ENCODE results near the gene KIF1A. TPM values are rescaled to one million over a fixed set of nuclear protein-coding genes. Genes with fewer than 3 reads are reported as not detected.

Gene KIF1A
- total and polyA plus RNA-seq, 4 experiments from 2014 or later: not detected

DNA sequence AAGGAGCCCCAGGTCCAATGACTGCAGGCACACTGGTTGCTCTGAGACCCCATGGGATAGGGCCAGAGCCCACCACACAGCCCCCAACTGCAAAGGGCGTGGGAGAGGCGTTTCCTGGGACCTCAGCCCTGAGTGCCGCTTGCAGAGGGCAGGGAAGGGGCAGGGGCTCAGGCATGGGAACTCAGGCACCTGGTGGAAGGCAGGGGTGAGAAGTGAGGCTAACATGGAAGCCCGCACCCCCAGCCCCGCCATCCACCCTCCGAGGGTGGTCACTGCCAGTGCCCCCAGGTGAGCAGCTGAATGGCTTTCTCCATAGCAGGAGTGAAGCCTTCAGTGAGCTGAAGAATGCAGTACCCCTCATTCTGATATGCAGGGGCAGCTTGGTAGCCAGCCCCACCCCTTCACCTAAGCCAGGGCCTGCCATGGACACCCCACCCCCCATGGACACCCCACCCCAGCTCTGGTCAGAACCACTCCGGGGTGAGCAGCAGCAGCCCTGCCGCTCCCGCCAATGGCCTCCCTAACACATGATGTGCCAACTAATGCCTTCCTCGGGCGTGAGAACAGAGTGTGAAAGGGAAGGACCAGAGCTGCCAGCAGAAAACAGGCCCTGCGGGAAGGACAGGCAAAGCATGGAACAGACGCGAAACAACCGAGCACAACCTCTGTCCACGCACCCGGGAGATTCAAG, 6.6 kb downstream of the KIF1A start:
- no peak overlapping the region for H3K4me3 ChIP-seq (ENCODE audit: low read length in 2 of 2)
- H3K4me1 Mint-ChIP-seq: peaks cover 0 to 3% (median 2%) of the 10 kb centered on the region in 4 donors
- no peaks in the 10 kb centered on the region for H3K9me3 ChIP-seq (ENCODE audit: control insufficient read depth in 1 of 2, low read length in 2 of 2)
- H3K36me3 Mint-ChIP-seq: peaks cover 0 to 7% of the 10 kb centered on the region in 2 donors
- no peaks in the 10 kb centered on the region for H3K36me3 ChIP-seq (ENCODE audit: insufficient read depth, low read length)
- peaks cover 10 to 13% of the 10 kb centered on the region in 2 donors for H3K27me3 Mint-ChIP-seq
- no peak for DNase-seq
- H3K27ac ChIP-seq (ENCODE audit: low read depth, low read length): no peak overlapping the region
- intact Hi-C loops (cut with micrococcal nuclease): no loop called here
- H3K4me3 Mint-ChIP-seq: no peak overlapping the region
- no peaks in the 10 kb centered on the region for H3K4me1 ChIP-seq (ENCODE audit: insufficient read depth, low read length)
- no peaks in the 10 kb centered on the region for H3K27me3 ChIP-seq (ENCODE audit: insufficient read depth, low read length)
- peaks cover 0 to 12% (median 5%) of the 10 kb centered on the region in 8 donors for H3K9me3 Mint-ChIP-seq
- ChIA-PET CTCF (ENCODE audit: partially characterized antibody) (no interaction called here), POLR2A (ENCODE audit: partially characterized antibody) (no interaction called here)
- H3K27ac Mint-ChIP-seq: no peak overlapping the region

DNA sequence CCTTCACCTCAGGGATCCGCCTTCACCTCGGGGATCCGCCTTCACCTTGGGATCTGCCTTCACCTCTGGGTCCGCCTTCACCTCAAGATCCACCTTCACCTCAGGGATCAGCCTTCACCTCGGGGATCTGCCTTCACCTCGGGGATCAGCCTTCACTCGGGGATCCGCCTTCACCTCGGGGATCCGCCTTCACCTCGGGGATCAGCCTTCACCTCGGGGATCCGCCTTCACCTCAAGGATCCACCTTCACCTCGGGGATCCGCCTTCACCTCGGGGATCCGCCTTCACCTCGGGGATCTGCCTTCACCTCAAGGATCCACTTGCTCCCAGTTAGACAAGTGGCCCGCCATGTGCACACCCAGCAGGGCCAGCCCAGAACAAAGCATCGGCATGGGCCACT, 7.3 kb downstream of the KIF1A start:
- DNase-seq: no peak
- no peak overlapping the region for H3K27ac ChIP-seq (ENCODE audit: low read depth, low read length)
- peaks cover 0 to 12% (median 5%) of the 10 kb centered on the region in 8 donors for H3K9me3 Mint-ChIP-seq
- no peak overlapping the region for H3K4me3 Mint-ChIP-seq
- H3K4me1 ChIP-seq (ENCODE audit: insufficient read depth, low read length): no peaks in the 10 kb centered on the region
- H3K27me3 ChIP-seq (ENCODE audit: insufficient read depth, low read length): no peaks in the 10 kb centered on the region
- H3K36me3 ChIP-seq (ENCODE audit: insufficient read depth, low read length): no peaks in the 10 kb centered on the region
- intact Hi-C loops (cut with micrococcal nuclease): no loop called here
- H3K9me3 ChIP-seq (ENCODE audit: control insufficient read depth in 1 of 2, low read length in 2 of 2): no peaks in the 10 kb centered on the region
- H3K27me3 Mint-ChIP-seq: peaks cover 9 to 10% of the 10 kb centered on the region in 2 donors
- no peak overlapping the region for H3K4me3 ChIP-seq (ENCODE audit: low read length in 2 of 2)
- H3K36me3 Mint-ChIP-seq: peaks cover 0 to 7% of the 10 kb centered on the region in 2 donors
- H3K27ac Mint-ChIP-seq: no peak overlapping the region
- H3K4me1 Mint-ChIP-seq: peaks cover 0 to 2% (median under 1%) of the 10 kb centered on the region in 4 donors
- ChIA-PET POLR2A (ENCODE audit: partially characterized antibody) (no interaction called here), CTCF (ENCODE audit: partially characterized antibody) (no interaction called here)

DNA sequence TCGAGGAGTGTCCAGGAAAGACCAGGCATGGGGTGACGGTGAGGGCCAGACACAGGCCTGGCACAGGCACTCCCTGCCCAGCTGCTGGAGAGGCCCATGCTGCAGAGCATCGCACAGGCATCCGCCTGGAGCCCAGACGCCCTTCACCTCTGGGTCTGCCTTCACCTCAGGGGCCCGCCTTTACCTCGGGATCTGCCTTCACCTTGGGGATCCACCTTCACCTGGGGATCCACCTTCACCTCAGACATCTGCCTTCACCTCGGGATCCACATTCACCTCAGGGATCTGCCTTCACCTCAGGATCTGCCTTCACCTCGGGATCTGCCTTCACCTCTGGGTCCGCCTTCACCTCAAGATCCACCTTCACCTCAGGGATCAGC, 7.7 kb downstream of the KIF1A start:
- Histone ChIP-seq H3K4me1 (ENCODE audit: insufficient read depth, low read length) (no peaks in the 10 kb centered on the region), H3K36me3 (ENCODE audit: insufficient read depth, low read length) (no peaks in the 10 kb centered on the region), H3K27ac (ENCODE audit: low read depth, low read length) (no peak overlapping the region), H3K4me3 (ENCODE audit: low read length in 2 of 2) (no peak overlapping the region), H3K27me3 (ENCODE audit: insufficient read depth, low read length) (no peaks in the 10 kb centered on the region), H3K9me3 (ENCODE audit: control insufficient read depth in 1 of 2, low read length in 2 of 2) (no peaks in the 10 kb centered on the region)
- ChIA-PET POLR2A (ENCODE audit: partially characterized antibody) (no interaction called here), CTCF (ENCODE audit: partially characterized antibody) (no interaction called here)
- no peak overlapping the region for H3K27ac Mint-ChIP-seq
- H3K4me3 Mint-ChIP-seq: no peak overlapping the region
- peaks cover 0 to 12% (median 5%) of the 10 kb centered on the region in 8 donors for H3K9me3 Mint-ChIP-seq
- H3K36me3 Mint-ChIP-seq: peaks cover 0 to 7% of the 10 kb centered on the region in 2 donors
- H3K27me3 Mint-ChIP-seq: peaks cover 9% of the 10 kb centered on the region in 2 donors
- H3K4me1 Mint-ChIP-seq: peaks cover 0 to 2% (median under 1%) of the 10 kb centered on the region in 4 donors
- intact Hi-C loops (cut with micrococcal nuclease): no loop called here
- no peak for DNase-seq

DNA sequence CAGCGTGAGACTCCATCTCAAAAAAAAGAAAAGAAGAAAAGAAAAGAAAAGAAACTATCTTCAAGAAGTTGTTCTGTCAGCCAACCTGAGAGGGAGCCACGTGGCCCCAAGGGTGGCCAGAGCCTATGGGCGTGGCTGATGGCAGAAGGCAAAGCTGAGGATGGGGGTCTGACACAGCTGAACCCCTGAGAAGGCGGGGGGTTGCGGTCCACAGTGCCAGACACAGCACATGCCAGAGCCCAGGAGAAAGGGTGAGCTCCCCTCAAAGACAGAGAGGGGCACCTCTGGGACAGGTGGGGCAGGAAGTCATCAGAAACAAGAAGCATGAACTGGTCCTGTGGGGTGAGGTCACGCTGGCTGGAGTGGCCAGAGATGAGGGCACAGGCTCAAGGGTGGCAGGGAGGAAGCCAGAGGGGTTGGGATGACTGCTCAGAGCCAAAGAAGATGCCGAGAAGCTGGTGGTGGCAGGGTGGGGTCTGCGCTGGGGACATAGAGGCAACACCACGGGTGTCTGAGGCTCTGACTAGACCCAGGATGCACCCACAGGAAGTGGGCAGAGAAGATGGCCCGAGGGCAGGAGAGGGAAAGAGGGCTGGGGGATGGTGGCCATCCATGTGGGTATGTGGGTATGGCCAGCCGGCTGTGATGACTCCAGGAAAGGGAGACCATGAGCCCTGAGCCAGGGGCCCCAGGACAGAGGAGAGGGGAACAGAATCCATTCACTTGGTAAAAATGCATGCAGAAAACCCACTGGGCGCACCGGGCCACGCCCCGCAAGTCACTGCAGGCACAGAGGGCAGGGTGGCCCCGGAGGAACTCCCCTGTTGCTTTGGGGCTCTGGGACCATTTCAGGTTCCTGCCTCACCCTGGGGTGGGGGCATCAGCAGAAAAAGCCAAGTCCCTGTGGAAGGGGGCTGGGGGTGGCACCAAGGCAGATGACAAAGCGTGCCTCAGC, 8.4 kb downstream of the KIF1A start:
- H3K36me3 Mint-ChIP-seq: peaks cover 0 to 7% of the 10 kb centered on the region in 2 donors
- no peaks in the 10 kb centered on the region for H3K27me3 ChIP-seq (ENCODE audit: insufficient read depth, low read length)
- H3K4me1 Mint-ChIP-seq: peaks cover 0 to 2% (median under 1%) of the 10 kb centered on the region in 4 donors
- ChIA-PET CTCF (ENCODE audit: partially characterized antibody) (no interaction called here), POLR2A (ENCODE audit: partially characterized antibody) (no interaction called here)
- H3K27ac ChIP-seq (ENCODE audit: low read depth, low read length): no peak overlapping the region
- no peak overlapping the region for H3K4me3 Mint-ChIP-seq
- DNase-seq: no peak
- peaks cover 9% of the 10 kb centered on the region in 2 donors for H3K27me3 Mint-ChIP-seq
- no peaks in the 10 kb centered on the region for H3K36me3 ChIP-seq (ENCODE audit: insufficient read depth, low read length)
- no peak overlapping the region for H3K27ac Mint-ChIP-seq
- no peaks in the 10 kb centered on the region for H3K9me3 ChIP-seq (ENCODE audit: control insufficient read depth in 1 of 2, low read length in 2 of 2)
- peaks cover 0 to 12% (median 5%) of the 10 kb centered on the region in 8 donors for H3K9me3 Mint-ChIP-seq
- no peaks in the 10 kb centered on the region for H3K4me1 ChIP-seq (ENCODE audit: insufficient read depth, low read length)
- H3K4me3 ChIP-seq (ENCODE audit: low read length in 2 of 2): no peak overlapping the region
- intact Hi-C loops (cut with micrococcal nuclease): no loop called here

DNA sequence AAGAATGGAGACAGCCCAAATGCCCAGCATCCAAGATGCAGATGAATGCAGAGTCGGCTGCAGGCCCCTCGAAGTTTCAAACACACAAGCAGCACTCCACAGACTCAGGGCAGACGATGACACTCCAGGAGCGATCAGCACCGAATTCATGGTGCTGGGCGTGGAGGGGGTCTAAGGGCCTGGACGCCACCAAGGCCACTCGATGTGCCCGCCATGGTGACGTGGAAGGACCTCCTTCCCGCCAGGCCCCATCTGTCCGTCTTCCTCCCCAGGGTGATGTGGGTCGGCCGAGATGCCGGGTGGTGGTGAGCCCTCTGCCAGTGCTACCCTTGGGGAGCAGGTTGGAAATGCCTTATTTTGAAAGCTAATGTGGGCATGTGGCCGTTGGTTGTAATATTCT, 9.4 kb downstream of the KIF1A start:
- Histone ChIP-seq H3K4me1 (ENCODE audit: insufficient read depth, low read length) (no peaks in the 10 kb centered on the region), H3K4me3 (ENCODE audit: low read length in 2 of 2) (no peak overlapping the region), H3K9me3 (ENCODE audit: control insufficient read depth in 1 of 2, low read length in 2 of 2) (no peaks in the 10 kb centered on the region), H3K27ac (ENCODE audit: low read depth, low read length) (no peak overlapping the region), H3K27me3 (ENCODE audit: insufficient read depth, low read length) (no peaks in the 10 kb centered on the region), H3K36me3 (ENCODE audit: insufficient read depth, low read length) (no peaks in the 10 kb centered on the region)
- Mint-ChIP-seq H3K4me3 (no peak overlapping the region), H3K9me3 (peaks cover 0 to 12% (median 7%) of the 10 kb centered on the region in 8 donors), H3K36me3 (peaks cover 0 to 7% of the 10 kb centered on the region in 2 donors), H3K4me1 (peaks cover 0 to 1% (median 0%) of the 10 kb centered on the region in 4 donors), H3K27me3 (peaks cover 2 to 5% of the 10 kb centered on the region in 2 donors), H3K27ac (no peak overlapping the region)
- ChIA-PET CTCF (ENCODE audit: partially characterized antibody) (no interaction called here), POLR2A (ENCODE audit: partially characterized antibody) (no interaction called here)
- intact Hi-C loops (cut with micrococcal nuclease): no loop called here
- no peak for DNase-seq

DNA sequence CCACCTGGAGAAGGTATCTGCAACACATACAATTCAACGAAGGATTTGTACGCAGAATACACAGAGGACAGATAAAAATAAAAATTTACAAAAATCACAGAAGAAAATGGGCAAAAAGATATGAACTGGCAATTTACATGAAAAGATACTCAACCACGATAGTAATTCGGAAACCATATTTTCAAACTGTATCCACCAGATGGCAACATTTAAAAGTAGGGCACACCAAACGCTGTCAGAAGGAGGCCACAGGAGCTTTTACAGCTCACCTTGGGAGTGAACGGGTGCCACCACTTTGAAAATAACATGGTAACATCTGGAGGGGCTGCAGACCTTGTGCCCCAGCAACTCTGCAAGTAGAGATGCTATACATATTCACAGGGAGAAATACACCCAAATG, 9.8 kb downstream of the KIF1A start:
- Mint-ChIP-seq H3K36me3 (peaks cover 0 to 7% of the 10 kb centered on the region in 2 donors), H3K4me1 (peaks cover 0 to 1% (median 0%) of the 10 kb centered on the region in 4 donors), H3K4me3 (no peak overlapping the region), H3K9me3 (peaks cover 0 to 12% (median 8%) of the 10 kb centered on the region in 8 donors), H3K27me3 (peaks cover 0 to 6% of the 10 kb centered on the region in 2 donors), H3K27ac (no peak overlapping the region)
- Histone ChIP-seq H3K4me3 (ENCODE audit: low read length in 2 of 2) (no peak overlapping the region), H3K27me3 (ENCODE audit: insufficient read depth, low read length) (no peaks in the 10 kb centered on the region), H3K4me1 (ENCODE audit: insufficient read depth, low read length) (no peaks in the 10 kb centered on the region), H3K36me3 (ENCODE audit: insufficient read depth, low read length) (no peaks in the 10 kb centered on the region), H3K27ac (ENCODE audit: low read depth, low read length) (no peak overlapping the region), H3K9me3 (ENCODE audit: control insufficient read depth in 1 of 2, low read length in 2 of 2) (no peaks in the 10 kb centered on the region)
- CTCF ChIA-PET (ENCODE audit: partially characterized antibody): no interaction called here
- intact Hi-C loops (cut with micrococcal nuclease): no loop called here
- no peak for DNase-seq
- POLR2A ChIA-PET (ENCODE audit: partially characterized antibody): no interaction called here

DNA sequence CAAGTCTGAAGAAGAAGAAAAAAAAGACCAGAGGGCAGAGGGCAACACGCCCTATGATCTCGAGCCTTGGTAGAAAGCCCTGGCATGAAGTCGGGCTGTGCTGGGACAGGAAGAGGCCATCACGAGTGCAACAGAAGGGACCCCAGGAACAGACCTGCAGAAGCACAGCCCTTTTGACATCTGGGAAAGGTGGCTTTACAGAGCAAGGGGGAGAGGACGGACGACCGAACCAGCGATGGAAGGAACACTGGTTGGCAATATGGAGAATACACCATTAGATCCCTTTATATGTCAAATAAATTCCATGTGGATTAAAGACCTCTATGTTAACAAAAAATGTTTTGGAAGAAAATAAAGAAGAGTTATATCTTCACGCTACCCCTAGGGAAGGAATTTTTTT, 10.7 kb downstream of the KIF1A start:
- no peaks in the 10 kb centered on the region for H3K4me1 ChIP-seq (ENCODE audit: insufficient read depth, low read length)
- Mint-ChIP-seq H3K27me3 (peaks cover 4 to 11% of the 10 kb centered on the region in 2 donors), H3K36me3 (peaks cover 0 to 7% of the 10 kb centered on the region in 2 donors), H3K4me3 (no peak overlapping the region), H3K9me3 (peaks cover 0 to 12% (median 7%) of the 10 kb centered on the region in 8 donors), H3K27ac (no peak overlapping the region), H3K4me1 (peaks cover 0 to 1% (median 0%) of the 10 kb centered on the region in 4 donors)
- H3K36me3 ChIP-seq (ENCODE audit: insufficient read depth, low read length): no peaks in the 10 kb centered on the region
- H3K9me3 ChIP-seq (ENCODE audit: control insufficient read depth in 1 of 2, low read length in 2 of 2): no peaks in the 10 kb centered on the region
- POLR2A ChIA-PET (ENCODE audit: partially characterized antibody): no interaction called here
- no peak overlapping the region for H3K27ac ChIP-seq (ENCODE audit: low read depth, low read length)
- CTCF ChIA-PET (ENCODE audit: partially characterized antibody): no interaction called here
- no peak overlapping the region for H3K4me3 ChIP-seq (ENCODE audit: low read length in 2 of 2)
- DNase-seq: no peak
- intact Hi-C loops (cut with micrococcal nuclease): no loop called here
- no peaks in the 10 kb centered on the region for H3K27me3 ChIP-seq (ENCODE audit: insufficient read depth, low read length)
